ENCODE measurements around the gene DEPP1. TPM values are rescaled to one million over a fixed set of nuclear protein-coding genes. Genes with fewer than 3 reads are reported as not detected.

The DEPP1 gene
- total RNA-seq, 4 donors from 2014 or later: 47.3 to 144 (median 72.7) TPM

DNA sequence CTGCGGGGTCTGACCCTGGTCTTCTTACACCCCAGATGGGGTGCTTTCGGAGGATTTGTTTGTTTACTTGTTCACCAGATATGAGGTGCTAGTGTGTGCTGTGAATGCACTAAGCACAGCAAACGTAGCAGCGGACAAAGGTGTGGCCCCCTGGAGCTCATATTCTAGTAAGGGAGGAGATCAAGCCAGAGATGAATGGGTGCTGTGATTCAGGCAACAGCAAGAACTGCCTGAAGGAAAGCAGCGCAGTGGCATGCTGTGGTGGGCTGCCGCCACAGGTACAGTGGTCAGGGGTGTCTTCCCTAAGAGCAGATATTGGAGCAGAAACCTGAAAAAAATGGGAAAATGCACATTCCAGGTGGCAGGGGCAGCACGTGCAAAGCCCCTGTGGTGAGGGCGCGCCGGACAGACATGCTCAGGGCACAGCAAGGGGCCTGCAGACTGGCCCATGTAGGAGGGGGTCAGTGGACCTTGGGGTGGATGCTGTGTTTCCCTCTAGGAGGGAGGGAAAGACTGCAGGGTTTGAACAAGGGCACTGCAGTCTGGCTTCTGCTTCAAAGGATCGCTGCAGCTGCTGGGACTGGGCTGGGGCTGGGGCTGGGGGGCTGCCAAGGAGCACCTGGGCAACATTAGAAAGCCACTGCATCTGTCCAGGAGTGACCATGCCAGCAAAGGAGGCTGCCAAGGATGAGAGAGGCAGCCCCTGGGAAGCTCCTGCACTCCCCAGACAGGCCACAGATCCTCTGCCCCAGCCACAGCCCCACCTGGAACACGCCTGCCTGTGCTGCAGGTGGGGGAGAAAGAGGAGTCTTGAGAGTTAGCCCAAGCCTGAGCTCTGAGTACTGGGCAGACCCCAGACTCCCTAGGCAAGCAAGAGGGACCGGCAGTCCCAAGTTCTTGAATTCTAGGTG lies 927 bp upstream of the DEPP1 start:
- TF ChIP-seq, protein P1, sequence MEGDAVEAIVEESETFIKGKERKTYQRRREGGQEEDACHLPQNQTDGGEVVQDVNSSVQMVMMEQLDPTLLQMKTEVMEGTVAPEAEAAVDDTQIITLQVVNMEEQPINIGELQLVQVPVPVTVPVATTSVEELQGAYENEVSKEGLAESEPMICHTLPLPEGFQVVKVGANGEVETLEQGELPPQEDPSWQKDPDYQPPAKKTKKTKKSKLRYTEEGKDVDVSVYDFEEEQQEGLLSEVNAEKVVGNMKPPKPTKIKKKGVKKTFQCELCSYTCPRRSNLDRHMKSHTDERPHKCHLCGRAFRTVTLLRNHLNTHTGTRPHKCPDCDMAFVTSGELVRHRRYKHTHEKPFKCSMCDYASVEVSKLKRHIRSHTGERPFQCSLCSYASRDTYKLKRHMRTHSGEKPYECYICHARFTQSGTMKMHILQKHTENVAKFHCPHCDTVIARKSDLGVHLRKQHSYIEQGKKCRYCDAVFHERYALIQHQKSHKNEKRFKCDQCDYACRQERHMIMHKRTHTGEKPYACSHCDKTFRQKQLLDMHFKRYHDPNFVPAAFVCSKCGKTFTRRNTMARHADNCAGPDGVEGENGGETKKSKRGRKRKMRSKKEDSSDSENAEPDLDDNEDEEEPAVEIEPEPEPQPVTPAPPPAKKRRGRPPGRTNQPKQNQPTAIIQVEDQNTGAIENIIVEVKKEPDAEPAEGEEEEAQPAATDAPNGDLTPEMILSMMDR (IDR thresholded peaks at IDR 0.05): no peak
- no peak for TF ChIP-seq POLR2A (IDR thresholded peaks at IDR 0.05)
- peak in 1 of 2 donors; percentile 82 for DNase-seq (ENCODE audit: low spot score in 2 of 2)
- 72 to 81% methylated on average over 13 of the region's 13 CpGs for WGBS, 2 donors
- no peak overlapping the region for H3K4me3 ChIP-seq (ENCODE audit: low read depth, poor library complexity, severe bottlenecking)
- intact Hi-C loops (cut with DNase I; ENCODE audit: low total_unique reads): loop anchor here (5.0 kb wide), 1 partner anchor 47 kb away; no protein-coding TSS in a partner anchor

DNA sequence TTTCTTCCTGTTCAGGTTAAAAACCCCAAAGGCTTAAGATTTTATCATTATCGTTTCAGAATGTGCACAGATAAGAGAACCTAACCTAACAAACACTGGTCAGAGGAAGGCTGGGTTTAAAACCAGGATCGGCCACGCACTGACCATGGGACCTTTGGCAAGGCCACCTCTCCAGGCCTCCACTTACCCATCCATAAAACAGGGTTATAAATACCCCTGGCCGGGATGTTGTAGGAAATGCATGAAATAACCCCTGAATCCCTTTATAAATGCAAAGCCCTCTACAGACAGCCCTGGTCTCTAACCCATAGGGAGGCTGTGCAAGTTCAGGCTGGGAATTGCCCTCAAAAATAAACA lies 418 bp downstream of the DEPP1 start:
- no peak for DNase-seq (ENCODE audit: low spot score in 2 of 2)
- intact Hi-C loops (cut with DNase I; ENCODE audit: low total_unique reads): loop anchor here (5.0 kb wide), 1 partner anchor 46 kb away; no protein-coding TSS in a partner anchor
- H3K4me3 ChIP-seq (ENCODE audit: low read depth, poor library complexity, severe bottlenecking): peak overlapping the region; percentile 30
- TF ChIP-seq POLR2A (IDR thresholded peaks at IDR 0.05): no peak
- TF ChIP-seq, protein P1 (IDR thresholded peaks at IDR 0.05): no peak
- 38 to 43% methylated on average over 4 of the region's 4 CpGs for WGBS, 2 donors

DNA sequence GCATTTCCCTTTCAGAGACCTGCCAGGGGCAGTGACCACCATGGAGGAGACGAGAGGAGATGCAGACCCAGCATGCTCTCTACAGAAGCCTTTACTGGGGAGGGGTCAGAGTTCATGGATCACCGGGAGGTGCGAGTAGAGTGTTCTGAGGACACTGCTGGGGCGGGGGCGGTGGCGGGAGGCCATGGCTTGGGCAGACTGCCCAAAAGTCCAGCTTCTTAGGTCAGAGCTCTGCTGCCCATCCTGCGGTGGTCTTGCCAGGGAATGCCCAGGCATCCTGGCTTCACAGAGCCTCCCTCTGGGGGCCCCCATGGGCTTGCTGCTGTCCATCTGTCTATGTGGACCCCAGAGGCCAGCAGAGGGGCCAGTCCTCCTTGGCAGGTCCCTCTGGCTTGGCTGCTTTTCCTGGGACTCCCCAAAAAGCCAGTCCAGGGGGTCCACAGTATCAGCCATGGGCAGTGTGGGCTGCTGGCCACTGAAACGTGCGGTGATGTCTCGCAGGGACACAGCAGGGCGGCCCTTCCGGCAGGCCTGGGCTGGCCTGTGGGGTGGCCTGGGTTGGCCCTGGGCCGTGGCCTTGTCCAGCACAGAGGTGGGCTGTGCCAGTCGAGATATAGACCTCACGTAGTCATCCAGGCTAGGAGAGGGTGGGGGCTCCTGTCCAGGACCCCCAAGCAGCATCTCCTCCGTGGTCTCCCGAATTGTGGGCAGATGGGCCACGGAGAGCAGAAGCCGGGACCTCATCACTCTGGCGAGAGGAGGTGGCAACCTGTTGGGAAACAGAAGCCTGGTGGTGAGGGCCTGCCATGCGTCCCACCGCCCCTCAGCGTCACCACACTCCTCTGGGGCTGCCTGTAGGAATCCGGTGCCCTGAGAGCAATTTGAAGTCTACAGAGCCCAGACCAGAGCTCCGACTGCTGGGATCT lies 1.1 kb downstream of the DEPP1 start:
- 70% methylated on average over 21 of the region's 25 CpGs for WGBS, 2 donors
- intact Hi-C loops (cut with DNase I; ENCODE audit: low total_unique reads): loop anchor here (5.0 kb wide), 1 partner anchor 45 kb away; no protein-coding TSS in a partner anchor
- peak overlapping the region; percentile 30 for H3K4me3 ChIP-seq (ENCODE audit: low read depth, poor library complexity, severe bottlenecking)
- TF ChIP-seq, protein P1 (IDR thresholded peaks at IDR 0.05): no peak
- TF ChIP-seq POLR2A (IDR thresholded peaks at IDR 0.05): no peak
- no peak for DNase-seq (ENCODE audit: low spot score in 2 of 2)

DNA sequence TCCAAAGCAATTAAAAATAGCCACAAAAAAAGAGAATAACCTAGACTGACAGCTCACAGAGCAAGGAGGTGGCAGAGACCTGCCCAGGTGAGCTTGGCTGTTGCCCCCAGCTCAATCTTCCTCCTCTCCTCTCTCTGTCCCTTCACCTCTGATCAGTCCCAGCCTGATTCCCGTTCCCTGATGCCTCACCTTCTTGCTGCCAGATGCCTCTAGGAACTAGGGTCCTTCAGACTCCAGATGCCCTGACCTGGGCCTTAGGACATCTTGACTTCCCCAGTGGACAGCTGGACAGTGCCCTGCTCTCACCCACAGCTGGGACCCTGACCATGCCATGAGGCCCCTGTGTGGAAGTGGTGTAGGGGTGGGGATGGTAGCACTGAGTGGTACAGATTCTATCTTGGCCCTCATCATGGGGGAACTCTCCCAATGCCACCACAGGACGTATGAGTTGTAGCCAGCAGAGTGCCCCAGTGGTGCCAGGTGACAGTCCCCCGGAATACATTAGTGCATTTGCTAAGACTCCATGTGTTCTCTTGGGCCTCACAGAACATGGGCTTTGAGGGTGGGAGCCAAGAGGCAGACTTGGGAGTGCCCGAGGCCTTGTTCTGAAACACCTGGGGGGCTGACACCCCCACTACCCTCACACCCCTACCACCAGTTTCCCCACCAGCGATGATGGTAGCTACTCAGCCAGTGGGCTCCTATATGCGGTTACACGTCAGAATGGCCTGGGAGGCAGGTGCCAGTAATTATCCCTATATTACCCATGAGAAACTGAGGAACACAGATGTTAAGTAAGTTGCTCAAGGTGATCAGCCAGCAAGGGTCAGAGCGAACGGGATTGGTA lies 2.0 kb downstream of the DEPP1 start:
- intact Hi-C loops (cut with DNase I; ENCODE audit: low total_unique reads): loop anchor here (5.0 kb wide), 1 partner anchor 44 kb away; no protein-coding TSS in a partner anchor
- H3K4me3 ChIP-seq (ENCODE audit: low read depth, poor library complexity, severe bottlenecking): peak overlapping the region; percentile 16
- TF ChIP-seq, protein P1 (IDR thresholded peaks at IDR 0.05): no peak
- TF ChIP-seq POLR2A (IDR thresholded peaks at IDR 0.05): no peak
- DNase-seq (ENCODE audit: low spot score in 2 of 2): no peak
- WGBS, 2 donors: 84 to 86% methylated on average over 9 of the region's 9 CpGs

All from lower leg skin (tissue), 4 donors.